AG10803 (cell line): Measurements from ENCODE around the gene SPNS2.

Source experiments
- DNase-seq: peaks from one replicate; pipeline ENCODE4 v3.0.0; 2010; ENCODE audit warnings: low read depth
- H3K4me3 ChIP-seq: 2 replicates; pipeline ENCODE4 v1.5.1; 2011; ENCODE audit warnings: mild to moderate bottlenecking, low read length, control low read depth
- TF ChIP-seq, protein P1 (sequence below): conservative IDR thresholded peaks from 2 replicates; pipeline ENCODE4 v1.5.1; 2011; ENCODE audit warnings: mild to moderate bottlenecking, low read length, control low read depth, inconsistent platforms

The SPNS2 gene

GRCh38 chr17:4476017-4476416 lies 22.7 kb upstream of the SPNS2 start:
- H3K4me3 ChIP-seq: no peak overlapping the region
- TF ChIP-seq, protein P1, sequence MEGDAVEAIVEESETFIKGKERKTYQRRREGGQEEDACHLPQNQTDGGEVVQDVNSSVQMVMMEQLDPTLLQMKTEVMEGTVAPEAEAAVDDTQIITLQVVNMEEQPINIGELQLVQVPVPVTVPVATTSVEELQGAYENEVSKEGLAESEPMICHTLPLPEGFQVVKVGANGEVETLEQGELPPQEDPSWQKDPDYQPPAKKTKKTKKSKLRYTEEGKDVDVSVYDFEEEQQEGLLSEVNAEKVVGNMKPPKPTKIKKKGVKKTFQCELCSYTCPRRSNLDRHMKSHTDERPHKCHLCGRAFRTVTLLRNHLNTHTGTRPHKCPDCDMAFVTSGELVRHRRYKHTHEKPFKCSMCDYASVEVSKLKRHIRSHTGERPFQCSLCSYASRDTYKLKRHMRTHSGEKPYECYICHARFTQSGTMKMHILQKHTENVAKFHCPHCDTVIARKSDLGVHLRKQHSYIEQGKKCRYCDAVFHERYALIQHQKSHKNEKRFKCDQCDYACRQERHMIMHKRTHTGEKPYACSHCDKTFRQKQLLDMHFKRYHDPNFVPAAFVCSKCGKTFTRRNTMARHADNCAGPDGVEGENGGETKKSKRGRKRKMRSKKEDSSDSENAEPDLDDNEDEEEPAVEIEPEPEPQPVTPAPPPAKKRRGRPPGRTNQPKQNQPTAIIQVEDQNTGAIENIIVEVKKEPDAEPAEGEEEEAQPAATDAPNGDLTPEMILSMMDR: no peak
- no peak for DNase-seq

DNA sequence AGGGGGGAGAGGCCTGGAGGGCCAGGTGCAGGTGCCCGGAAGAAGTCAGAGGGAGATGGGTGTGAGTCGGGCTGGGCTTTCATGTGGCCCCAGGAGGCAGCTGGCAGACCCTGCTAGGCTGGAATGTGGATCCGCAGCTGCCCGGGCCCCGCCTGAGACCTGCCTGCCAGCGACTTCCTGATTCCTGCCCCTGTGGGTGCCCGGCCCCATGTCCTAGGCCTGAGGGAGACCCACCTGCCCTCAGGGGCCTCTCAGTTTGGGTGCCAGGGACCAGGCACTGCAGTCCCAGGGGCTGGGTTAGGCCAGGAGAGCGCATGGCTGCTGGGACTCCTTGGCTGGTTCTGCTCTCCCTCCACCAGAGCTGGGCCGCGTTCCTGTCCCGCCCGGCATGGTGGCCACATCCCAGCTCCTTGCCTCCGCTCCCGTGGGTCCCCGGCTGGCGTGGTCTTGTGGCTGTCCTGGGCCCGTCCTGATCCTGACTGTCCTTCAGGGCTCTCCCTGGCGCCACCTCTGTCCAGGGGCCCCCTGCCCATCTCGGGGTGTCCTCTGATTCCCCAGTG lies 22.1 kb upstream of the SPNS2 start:
- TF ChIP-seq, protein P1: no peak

GRCh38 chr17:4477255-4477791 lies 21.4 kb upstream of the SPNS2 start:
- DNase-seq: no peak
- TF ChIP-seq, protein P1: no peak
- no peak overlapping the region for H3K4me3 ChIP-seq

More for the DNA sequence above, 22.1 kb upstream of the SPNS2 start:
- H3K4me3 ChIP-seq: no peak overlapping the region
- DNase-seq: no peak

DNA sequence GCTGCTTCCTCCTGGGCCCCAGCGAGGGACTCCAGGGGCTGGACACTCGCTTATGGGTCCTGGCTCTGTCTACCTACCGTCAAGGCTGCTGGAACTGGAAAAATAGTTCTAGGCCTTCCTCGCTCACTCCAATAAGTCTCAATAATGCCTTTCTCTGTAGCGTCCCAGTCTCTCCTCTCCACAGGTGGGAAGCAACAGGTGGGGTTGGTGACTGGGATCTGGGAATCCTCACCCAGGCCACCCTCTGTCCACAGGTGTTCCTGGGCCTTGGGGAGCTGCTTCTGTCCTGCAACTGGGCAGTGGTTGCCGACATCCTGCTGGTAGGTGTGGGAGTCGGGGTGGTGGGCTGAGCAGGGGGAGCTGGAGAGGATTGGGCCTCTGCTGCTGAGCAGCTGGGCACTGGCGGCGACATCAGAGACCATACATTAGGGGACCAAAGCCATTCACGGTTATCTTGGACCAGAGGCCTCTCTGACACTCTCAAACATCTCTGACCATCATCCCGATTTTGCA lies 20.3 kb upstream of the SPNS2 start:
- no peak for DNase-seq
- H3K4me3 ChIP-seq: no peak overlapping the region
- TF ChIP-seq, protein P1: no peak

GRCh38 chr17:4479340-4479981 lies 19.2 kb upstream of the SPNS2 start:
- TF ChIP-seq, protein P1: no peak
- no peak for DNase-seq
- H3K4me3 ChIP-seq: no peak overlapping the region

- TF ChIP-seq, protein P1: no peak
- no peak for DNase-seq
- H3K4me3 ChIP-seq: no peak overlapping the region
Measured at GRCh38 chr17:4479982-4480751, 18.5 kb upstream of the SPNS2 start.
